Activated T-helper 2 cell treated with anti-CD3 and anti-CD28 coated beads, Interferon-gamma antibody, Interleukin-2, Interleukin-4, amounts not matched to agents 10 μg/mL and 5 μg/mL and 100 μg/mL, durations not matched to agents 14 hours and 24 hours and 36 hours (primary cell): ENCODE data around the gene GNG14. TPM values are rescaled to one million over a fixed set of nuclear protein-coding genes. Genes with fewer than 3 reads are reported as not detected.
A peak's percentile ranks its signal among the peaks of the same experiment; 100 is the strongest.
"Not testable (repeated sequence)": the region's sequence is repeated elsewhere in the genome, so short reads cannot be mapped to it uniquely, and the experiment has no call there.

Source experiments
- DNase-seq: peaks from one replicate; pipeline ENCODE4 v3.0.0; 2021; ENCODE audit warnings: low spot score
- H3K27ac Mint-ChIP-seq: one replicate; pipeline ENCODE4 v1.8.0; 2021; ENCODE audit warnings: mixed read lengths
- H3K27me3 Mint-ChIP-seq: one replicate; pipeline ENCODE4 v1.8.0; 2021; ENCODE audit warnings: low read depth, mixed read lengths
- H3K36me3 Mint-ChIP-seq: one replicate; pipeline ENCODE4 v1.8.0; 2021; ENCODE audit warnings: low read depth, mixed read lengths
- H3K4me1 Mint-ChIP-seq: one replicate; pipeline ENCODE4 v1.8.0; 2021; ENCODE audit warnings: low read depth, mixed read lengths
- H3K4me3 Mint-ChIP-seq: one replicate; pipeline ENCODE4 v1.8.0; 2021; ENCODE audit warnings: low read depth, mild to moderate bottlenecking, moderate library complexity, mixed read lengths
- H3K9me3 Mint-ChIP-seq: one replicate; pipeline ENCODE4 v1.8.0; 2021; ENCODE audit warnings: mixed read lengths
- intact Hi-C: fragments of 100-400 bp; cut with micrococcal nuclease; formaldehyde crosslinking; loops from one replicate; pipeline ENCODE4 v1.15.1; 2023
- total RNA-seq: library from RNA; stranded (reverse); gene quantifications from 2 replicates; pipeline ENCODE4 v1.2.3, GENCODE V29; 2022

Gene GNG14
- total RNA-seq, result not detected in 2 replicates

GRCh38 chr19:12687496-12688196 lies at the start of gene GNG14:
GNG14 (plus strand) TSS chr19:12687998; CDS start chr19:12688049, 51 bp downstream.
- Mint-ChIP-seq H3K27me3 (no peaks in the 10 kb centered on the region), H3K36me3 (no peaks in the 10 kb centered on the region), H3K9me3 (no peaks in the 10 kb centered on the region), H3K4me1 (no peaks in the 10 kb centered on the region), H3K4me3 (no peak within 1 kb of the TSS), H3K27ac (no peak within 1 kb of the TSS)
- intact Hi-C loops, result no loop called here
- no peak for DNase-seq

- H3K9me3 Mint-ChIP-seq, result peaks cover 6% of the 10 kb centered on the region
- H3K27ac Mint-ChIP-seq, result no peak overlapping the region
Observed at GRCh38 chr19:12638611-12639182, 49.1 kb upstream of the GNG14 start.

GRCh38 chr19:12639901-12640613 lies 47.7 kb upstream of the GNG14 start:
- Mint-ChIP-seq H3K9me3 (no peaks in the 10 kb centered on the region), H3K4me3 (peak overlapping the region; percentile 63), H3K36me3 (peaks cover 20% of the 10 kb centered on the region), H3K27me3 (no peaks in the 10 kb centered on the region), H3K4me1 (peaks cover 8% of the 10 kb centered on the region), H3K27ac (peak overlapping the region; percentile 78)
- DNase-seq, result peak; percentile 79
- intact Hi-C loops, result loop anchor here (1.0 kb wide), 2 partner anchors 29 to 36 kb away; a partner anchor contains a TSS

More at GRCh38 chr19:12638611-12639182, 49.1 kb upstream of the GNG14 start:
- no peak for DNase-seq
- intact Hi-C loops, result no loop called here
- Mint-ChIP-seq H3K36me3 (peaks cover 23% of the 10 kb centered on the region), H3K4me3 (no peak overlapping the region), H3K4me1 (peaks cover 8% of the 10 kb centered on the region), H3K27me3 (no peaks in the 10 kb centered on the region)

- Mint-ChIP-seq H3K27ac (no peak overlapping the region), H3K27me3 (no peaks in the 10 kb centered on the region), H3K4me3 (no peak overlapping the region), H3K4me1 (peaks cover 7% of the 10 kb centered on the region), H3K36me3 (peaks cover 22% of the 10 kb centered on the region), H3K9me3 (no peaks in the 10 kb centered on the region)
- intact Hi-C loops, result no loop called here
- no peak for DNase-seq
Observed at GRCh38 chr19:12641456-12641855, 46.3 kb upstream of the GNG14 start.

- H3K36me3 Mint-ChIP-seq, result peaks cover 27% of the 10 kb centered on the region
- intact Hi-C loops, result no loop called here
- H3K27me3 Mint-ChIP-seq, result no peaks in the 10 kb centered on the region
- peaks cover 7% of the 10 kb centered on the region for H3K4me1 Mint-ChIP-seq
- DNase-seq, result no peak
- no peak overlapping the region for H3K27ac Mint-ChIP-seq
- H3K9me3 Mint-ChIP-seq, result no peaks in the 10 kb centered on the region
- H3K4me3 Mint-ChIP-seq, result no peak overlapping the region
Observed at GRCh38 chr19:12642506-12642905, 45.3 kb upstream of the GNG14 start.

GRCh38 chr19:12643716-12644115 lies 44.1 kb upstream of the GNG14 start:
- H3K27me3 Mint-ChIP-seq, H3K9me3 Mint-ChIP-seq, H3K4me3 Mint-ChIP-seq, intact Hi-C loops, H3K4me1 Mint-ChIP-seq, DNase-seq, H3K27ac Mint-ChIP-seq: not testable (repeated sequence)
- peaks cover 34% of the 10 kb centered on the region for H3K36me3 Mint-ChIP-seq

- peak overlapping the region; percentile 5 for H3K27ac Mint-ChIP-seq
Observed at GRCh38 chr19:12646551-12646950, 41.2 kb upstream of the GNG14 start.

GRCh38 chr19:12647047-12647446 lies 40.8 kb upstream of the GNG14 start:
- H3K36me3 Mint-ChIP-seq, result peaks cover 52% of the 10 kb centered on the region
- no peak overlapping the region for H3K4me3 Mint-ChIP-seq
- H3K9me3 Mint-ChIP-seq, result no peaks in the 10 kb centered on the region
- no peaks in the 10 kb centered on the region for H3K27me3 Mint-ChIP-seq
- no peak overlapping the region for H3K27ac Mint-ChIP-seq
- no peaks in the 10 kb centered on the region for H3K4me1 Mint-ChIP-seq
- DNase-seq, result no peak
- intact Hi-C loops, result no loop called here

More at GRCh38 chr19:12646551-12646950, 41.2 kb upstream of the GNG14 start:
- DNase-seq, result no peak
- Mint-ChIP-seq H3K9me3 (no peaks in the 10 kb centered on the region), H3K4me1 (no peaks in the 10 kb centered on the region), H3K36me3 (peaks cover 47% of the 10 kb centered on the region), H3K4me3 (no peak overlapping the region), H3K27me3 (no peaks in the 10 kb centered on the region)
- intact Hi-C loops, result no loop called here

GRCh38 chr19:12647490-12648071 lies 40.2 kb upstream of the GNG14 start:
- Mint-ChIP-seq H3K9me3 (no peaks in the 10 kb centered on the region), H3K36me3 (peaks cover 55% of the 10 kb centered on the region), H3K4me1 (no peaks in the 10 kb centered on the region), H3K4me3 (peak overlapping the region; percentile 13), H3K27ac (no peak overlapping the region), H3K27me3 (no peaks in the 10 kb centered on the region)
- DNase-seq, result no peak
- intact Hi-C loops, result no loop called here

- no peak for DNase-seq
- Mint-ChIP-seq H3K27ac (no peak overlapping the region), H3K36me3 (peaks cover 55% of the 10 kb centered on the region), H3K27me3 (no peaks in the 10 kb centered on the region), H3K4me3 (no peak overlapping the region), H3K9me3 (no peaks in the 10 kb centered on the region), H3K4me1 (no peaks in the 10 kb centered on the region)
- intact Hi-C loops, result no loop called here
Observed at GRCh38 chr19:12648088-12648487, 39.7 kb upstream of the GNG14 start.

- DNase-seq, result no peak
- no peak overlapping the region for H3K4me3 Mint-ChIP-seq
- no peaks in the 10 kb centered on the region for H3K27me3 Mint-ChIP-seq
- H3K36me3 Mint-ChIP-seq, result peaks cover 50% of the 10 kb centered on the region
- H3K4me1 Mint-ChIP-seq, result no peaks in the 10 kb centered on the region
- intact Hi-C loops, result no loop called here
- no peaks in the 10 kb centered on the region for H3K9me3 Mint-ChIP-seq
- no peak overlapping the region for H3K27ac Mint-ChIP-seq
Observed at GRCh38 chr19:12649941-12650340, 37.9 kb upstream of the GNG14 start.

- no peak overlapping the region for H3K4me3 Mint-ChIP-seq
- no peak for DNase-seq
- H3K9me3 Mint-ChIP-seq, result no peaks in the 10 kb centered on the region
- H3K27ac Mint-ChIP-seq, result no peak overlapping the region
- intact Hi-C loops, result no loop called here
- H3K4me1 Mint-ChIP-seq, result no peaks in the 10 kb centered on the region
- peaks cover 61% of the 10 kb centered on the region for H3K36me3 Mint-ChIP-seq
- no peaks in the 10 kb centered on the region for H3K27me3 Mint-ChIP-seq
Observed at GRCh38 chr19:12652219-12652618, 35.6 kb upstream of the GNG14 start.

GRCh38 chr19:12655546-12655945 lies 32.3 kb upstream of the GNG14 start:
- H3K27me3 Mint-ChIP-seq, result no peaks in the 10 kb centered on the region
- DNase-seq, result no peak
- H3K27ac Mint-ChIP-seq, result no peak overlapping the region
- H3K4me3 Mint-ChIP-seq, result no peak overlapping the region
- no peaks in the 10 kb centered on the region for H3K4me1 Mint-ChIP-seq
- H3K9me3 Mint-ChIP-seq, result no peaks in the 10 kb centered on the region
- H3K36me3 Mint-ChIP-seq, result peaks cover 65% of the 10 kb centered on the region
- intact Hi-C loops, result no loop called here
